Umbilical cord (tissue), 2 donors: ENCODE results near the gene GTF3C5. TPM values are rescaled to one million over a fixed set of nuclear protein-coding genes. Genes with fewer than 3 reads are reported as not detected.
"Not testable (repeated sequence)": the region's sequence is repeated elsewhere in the genome, so short reads cannot be mapped to it uniquely, and the experiment has no call there.

ENCODE experiments used
- DNase-seq: peaks from one replicate; pipeline ENCODE4 v3.0.0-alpha.2; 2015; ENCODE audit warnings: low spot score
- total RNA-seq: library from RNA; depleted of rRNA; stranded (reverse); fragments of >200 nt; gene quantifications from one replicate; pipeline ENCODE4 v1.2.3, GENCODE V29; 2014; ENCODE audit warnings: low replicate concordance; ENCODE audit not compliant: insufficient read depth

The GTF3C5 gene, protein sequence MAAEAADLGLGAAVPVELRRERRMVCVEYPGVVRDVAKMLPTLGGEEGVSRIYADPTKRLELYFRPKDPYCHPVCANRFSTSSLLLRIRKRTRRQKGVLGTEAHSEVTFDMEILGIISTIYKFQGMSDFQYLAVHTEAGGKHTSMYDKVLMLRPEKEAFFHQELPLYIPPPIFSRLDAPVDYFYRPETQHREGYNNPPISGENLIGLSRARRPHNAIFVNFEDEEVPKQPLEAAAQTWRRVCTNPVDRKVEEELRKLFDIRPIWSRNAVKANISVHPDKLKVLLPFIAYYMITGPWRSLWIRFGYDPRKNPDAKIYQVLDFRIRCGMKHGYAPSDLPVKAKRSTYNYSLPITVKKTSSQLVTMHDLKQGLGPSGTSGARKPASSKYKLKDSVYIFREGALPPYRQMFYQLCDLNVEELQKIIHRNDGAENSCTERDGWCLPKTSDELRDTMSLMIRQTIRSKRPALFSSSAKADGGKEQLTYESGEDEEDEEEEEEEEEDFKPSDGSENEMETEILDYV
- total RNA-seq, result 15.4 TPM

DNA sequence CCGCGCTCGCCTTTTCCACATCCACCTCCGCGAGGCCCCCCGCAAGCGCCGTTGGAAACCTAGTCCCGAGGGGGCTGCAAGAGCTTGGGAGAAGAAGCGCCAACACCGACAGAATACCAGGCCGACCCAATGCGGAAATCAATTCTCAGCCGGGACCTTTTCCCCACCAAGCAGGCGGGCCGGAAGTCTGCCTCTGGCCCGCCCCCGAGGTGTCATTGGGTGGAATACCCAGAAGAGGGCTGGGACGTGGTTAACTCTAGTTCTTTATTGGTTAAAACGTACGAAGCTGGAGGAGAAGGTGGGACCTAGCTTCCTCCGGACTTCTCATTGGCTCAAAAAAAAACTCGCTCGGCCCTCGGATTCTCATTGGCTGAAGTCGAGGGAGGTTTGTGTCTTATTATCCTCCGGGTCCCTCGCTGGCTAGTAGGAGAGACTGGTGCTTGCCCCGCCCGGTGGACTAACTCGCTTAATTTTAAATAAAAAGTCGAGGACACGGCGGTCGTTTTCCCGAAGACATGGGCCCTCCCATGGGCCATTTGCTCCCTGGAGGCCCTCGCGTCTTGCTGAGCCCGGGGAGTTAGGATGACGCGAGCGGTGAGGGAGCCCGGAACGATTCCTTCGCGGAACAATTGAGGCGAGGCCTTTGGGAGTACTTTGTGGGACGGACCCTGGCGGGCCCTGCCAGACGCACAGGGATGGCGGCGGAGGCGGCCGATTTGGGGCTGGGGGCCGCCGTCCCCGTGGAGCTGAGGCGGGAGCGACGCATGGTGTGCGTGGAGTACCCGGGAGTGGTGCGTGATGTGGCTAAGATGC lies at the start of gene GTF3C5:
GTF3C5 (plus strand) TSS at position 681 of the 813 bp plus-strand sequence; CDS start at position 696, 15 bp downstream.
- peak; percentile 100 for DNase-seq

DNA sequence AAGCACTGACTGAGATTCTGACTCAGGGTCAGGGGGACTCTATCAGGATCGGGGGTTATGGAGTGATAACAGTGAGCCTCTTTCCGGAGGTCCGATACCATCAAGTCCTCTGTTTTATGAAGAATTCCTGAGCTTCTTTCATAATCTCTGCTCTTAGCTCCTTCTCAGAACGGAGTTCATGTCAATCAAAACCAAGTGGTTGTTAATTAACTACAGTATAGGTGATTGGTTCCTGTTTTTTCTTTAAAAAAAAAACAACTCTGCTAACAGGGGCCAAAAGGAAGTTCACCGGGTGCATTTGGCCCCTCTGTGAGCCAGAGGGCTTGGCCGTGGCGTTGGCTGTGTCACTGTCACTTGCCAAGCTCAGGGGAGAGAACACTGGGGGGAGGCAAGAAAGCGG lies 48.3 kb upstream of the GTF3C5 start:
- DNase-seq, result no peak

DNA sequence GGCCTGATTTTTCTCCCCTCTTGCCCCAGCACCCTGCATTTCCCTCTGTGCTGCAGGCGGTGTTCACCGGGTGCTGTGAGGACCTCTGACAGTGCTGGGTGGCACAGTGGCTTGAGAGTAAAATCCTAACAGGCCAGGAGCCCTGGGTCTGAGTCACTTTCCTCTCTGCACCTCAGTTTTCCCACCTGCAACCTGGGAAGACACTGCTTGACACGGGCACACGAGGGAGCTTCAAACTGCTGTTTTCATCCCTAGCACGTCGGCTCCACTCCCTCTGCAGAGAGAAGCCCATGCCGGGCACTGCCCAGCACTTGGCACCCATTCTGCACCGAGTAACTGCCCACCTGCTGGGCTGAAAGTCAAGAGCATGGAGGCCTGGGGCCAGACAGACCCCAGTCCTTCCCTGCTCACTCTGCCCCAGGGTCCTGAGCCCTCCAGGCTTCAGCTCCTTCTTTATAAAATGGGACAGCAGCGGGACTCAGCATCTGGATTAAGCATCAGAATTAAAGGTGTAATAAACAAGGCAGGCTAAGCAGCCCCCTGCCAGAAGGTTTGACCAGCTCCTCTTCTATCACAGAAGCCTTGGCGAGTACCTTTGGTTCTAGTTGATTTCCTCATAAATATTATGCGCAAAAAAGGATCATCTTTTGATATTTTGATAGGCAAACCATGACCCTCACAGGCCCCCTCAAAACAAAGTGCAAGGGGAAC lies 47.2 kb upstream of the GTF3C5 start:
- no peak for DNase-seq

DNA sequence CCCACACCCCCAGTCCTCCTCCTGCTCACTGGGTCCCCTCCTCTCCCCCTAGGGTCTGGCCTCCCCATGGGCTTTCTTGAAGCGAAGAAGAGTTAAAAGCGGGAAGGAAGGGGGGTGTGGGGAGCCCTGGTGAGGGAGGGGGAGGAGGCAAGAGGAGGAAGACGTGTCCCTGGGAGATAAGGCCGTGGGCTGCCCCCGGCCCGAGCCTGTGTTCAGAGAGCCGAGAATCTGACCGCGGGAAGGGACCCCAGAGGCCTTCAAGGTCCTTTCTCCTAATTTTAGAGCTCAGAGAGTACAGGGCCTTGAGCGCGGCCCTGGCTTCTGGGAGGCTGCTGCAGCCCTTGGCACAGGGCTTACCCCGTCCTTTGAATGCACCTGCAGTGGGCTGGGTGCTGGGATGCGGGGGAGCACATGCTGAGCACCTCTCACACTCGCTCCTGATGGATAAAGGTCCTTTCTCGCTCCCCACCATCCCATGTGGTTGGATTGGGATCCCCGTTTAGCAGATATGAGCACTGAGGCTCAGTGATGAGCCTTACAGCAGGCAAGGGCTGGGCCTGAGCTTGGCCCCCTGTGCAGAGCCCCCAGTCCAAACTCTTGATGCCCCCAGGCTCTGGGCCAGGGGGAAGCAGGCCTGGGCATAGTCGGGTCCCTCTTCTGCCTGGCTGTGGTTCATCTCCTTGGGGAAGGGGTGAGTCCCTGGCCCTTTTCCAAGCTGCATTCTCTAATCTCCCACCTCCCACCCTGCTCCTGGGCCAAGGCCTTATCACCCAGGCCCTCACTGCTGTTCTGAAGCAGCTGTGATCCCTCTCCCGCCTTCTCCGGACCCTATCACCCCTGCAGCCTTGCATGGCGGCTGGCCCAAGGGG lies 46.4 kb upstream of the GTF3C5 start:
- no peak for DNase-seq

DNA sequence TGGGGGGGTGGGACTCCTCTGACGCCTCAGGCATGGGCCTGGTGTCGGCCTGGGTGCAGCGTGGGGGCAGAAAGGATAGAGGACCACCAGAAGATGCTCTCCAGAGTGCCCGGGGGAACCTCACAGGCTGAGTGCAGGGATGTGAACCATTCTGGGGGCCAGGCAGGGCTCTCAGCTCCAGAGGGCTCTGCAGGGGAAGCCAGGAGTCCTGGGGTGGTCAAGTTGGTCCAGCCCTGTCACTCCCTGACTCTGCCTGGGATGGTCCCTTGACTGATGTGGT lies 45.8 kb upstream of the GTF3C5 start:
- DNase-seq, result no peak

DNA sequence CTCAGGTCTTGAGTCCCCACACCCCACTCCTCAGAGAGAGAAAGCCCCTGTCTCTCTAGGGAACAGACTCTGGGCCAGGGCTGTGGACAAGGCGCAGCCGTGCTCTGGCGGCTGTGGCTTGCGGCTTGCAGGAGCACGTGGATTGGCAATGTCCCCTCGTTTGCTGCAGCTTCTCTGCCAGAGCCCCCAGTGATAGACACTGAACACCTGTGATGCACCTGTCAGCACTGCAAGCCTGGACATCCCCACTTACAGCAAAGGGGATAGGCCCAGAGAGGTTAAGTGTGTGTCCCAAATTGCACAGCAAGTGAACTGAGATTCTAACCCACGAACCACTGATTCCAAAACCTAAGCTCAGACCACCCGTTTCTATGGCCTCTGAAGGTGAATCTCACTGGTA lies 45.3 kb upstream of the GTF3C5 start:
- no peak for DNase-seq

DNA sequence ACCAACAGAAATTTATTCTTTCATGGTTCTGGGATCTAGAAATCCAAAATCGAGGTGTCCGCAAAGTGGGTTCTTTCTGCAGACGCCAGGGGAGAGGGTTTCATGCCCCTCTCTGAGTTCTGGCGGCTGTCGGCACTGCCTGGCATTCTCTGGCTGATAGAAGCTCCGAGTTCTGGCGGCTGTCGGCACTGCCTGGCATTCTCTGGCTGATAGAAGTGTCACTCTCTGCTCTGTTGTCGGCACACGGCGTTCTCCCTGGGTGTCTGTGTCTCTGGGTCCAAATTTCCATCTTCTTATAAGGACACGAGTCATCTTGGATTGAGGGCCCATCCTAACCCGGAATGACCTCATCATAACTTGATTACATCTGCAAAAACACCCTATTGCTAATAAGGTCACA lies 44.7 kb upstream of the GTF3C5 start:
- DNase-seq, result no peak

DNA sequence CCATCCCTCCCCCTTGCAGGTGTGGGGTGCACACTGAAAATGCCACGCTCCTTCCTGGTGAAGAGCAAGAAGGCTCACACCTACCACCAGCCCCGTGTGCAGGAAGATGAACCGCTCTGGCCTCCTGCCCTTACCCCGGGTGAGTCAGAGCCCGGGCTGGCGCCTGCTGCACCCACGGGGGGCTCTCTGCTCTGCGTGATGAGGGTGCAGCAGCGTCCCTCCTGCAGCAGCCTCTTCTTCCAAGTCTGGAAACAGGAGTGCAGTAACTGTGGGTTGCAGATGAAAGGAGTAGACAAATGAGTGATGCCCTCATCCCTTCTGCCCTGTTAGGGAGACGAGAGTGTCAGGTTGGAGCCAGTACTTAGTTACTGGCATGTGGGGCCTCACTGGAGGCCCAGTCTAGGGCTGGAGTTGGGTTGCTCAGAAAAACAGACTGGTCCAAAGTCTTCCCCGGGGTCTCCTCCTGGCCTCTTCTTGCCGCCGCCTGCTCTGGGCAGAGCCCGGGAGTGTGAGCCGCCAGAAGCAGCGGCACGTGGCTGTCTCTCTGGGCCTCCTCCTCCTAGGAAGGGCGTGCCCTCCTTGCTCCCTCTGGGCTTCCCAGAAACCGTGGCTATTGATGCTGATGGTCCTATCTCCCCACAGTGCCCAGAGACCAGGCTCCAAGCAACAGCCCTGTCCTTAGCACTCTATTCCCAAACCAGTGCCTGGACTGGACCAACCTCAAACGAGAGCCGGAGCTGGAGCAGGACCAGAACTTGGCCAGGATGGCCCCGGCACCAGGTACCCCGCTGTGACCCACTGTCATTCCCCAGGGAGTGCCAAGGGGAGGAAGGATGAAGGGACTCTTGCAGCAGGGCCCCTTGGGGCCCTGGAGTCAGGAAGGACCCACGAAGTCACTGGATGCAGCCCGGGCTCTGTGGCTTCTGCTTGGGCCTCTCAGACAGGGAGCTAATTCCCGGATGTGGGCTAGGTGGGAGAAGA lies 43.9 kb upstream of the GTF3C5 start:
- DNase-seq, result peak; percentile 13

DNA sequence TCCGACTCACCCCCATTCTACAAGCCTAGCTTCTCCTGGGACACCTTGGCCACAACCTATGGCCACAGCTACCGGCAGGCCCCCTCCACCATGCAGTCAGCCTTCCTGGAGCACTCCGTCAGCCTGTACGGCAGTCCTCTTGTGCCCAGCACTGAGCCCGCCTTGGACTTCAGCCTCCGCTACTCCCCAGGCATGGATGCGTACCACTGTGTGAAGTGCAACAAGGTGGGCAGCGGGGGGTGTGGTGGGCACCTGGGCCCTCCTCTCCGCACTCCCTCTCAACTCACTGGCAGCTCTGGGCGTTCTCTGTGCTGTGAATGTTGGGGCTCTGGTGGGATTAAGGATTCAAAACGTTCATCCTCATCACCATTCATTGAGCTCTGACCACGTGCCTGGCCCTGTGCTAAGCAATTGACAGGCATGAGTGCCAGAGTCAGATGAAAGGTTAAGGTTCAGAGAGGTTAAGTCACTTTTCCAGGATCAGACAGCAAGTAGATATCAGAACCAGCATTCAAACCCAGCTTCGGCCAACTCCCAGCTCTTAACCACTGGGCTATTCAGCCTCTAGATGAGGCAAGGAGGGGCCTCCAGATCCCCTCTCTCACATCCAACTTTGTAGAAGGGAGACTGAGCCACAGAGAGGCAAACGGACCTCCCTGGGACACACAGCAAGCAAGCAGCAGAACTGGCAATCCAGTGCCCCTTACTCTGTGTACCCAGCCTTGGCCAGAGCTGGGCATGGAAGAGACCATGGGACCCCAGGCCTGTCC lies 42.4 kb upstream of the GTF3C5 start:
- no peak for DNase-seq

DNA sequence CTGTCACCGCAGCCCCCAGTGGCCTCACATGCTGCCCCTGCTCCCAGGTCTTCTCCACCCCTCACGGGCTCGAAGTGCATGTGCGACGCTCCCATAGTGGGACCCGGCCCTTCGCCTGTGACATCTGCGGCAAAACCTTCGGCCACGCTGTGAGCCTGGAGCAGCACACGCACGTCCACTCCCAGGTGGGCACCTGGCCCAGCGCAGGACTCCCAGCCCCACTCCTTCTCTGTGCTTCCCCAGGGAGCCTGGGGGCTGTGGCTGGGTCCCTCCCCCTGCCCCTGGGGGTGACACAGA lies 41.8 kb upstream of the GTF3C5 start:
- no peak for DNase-seq

DNA sequence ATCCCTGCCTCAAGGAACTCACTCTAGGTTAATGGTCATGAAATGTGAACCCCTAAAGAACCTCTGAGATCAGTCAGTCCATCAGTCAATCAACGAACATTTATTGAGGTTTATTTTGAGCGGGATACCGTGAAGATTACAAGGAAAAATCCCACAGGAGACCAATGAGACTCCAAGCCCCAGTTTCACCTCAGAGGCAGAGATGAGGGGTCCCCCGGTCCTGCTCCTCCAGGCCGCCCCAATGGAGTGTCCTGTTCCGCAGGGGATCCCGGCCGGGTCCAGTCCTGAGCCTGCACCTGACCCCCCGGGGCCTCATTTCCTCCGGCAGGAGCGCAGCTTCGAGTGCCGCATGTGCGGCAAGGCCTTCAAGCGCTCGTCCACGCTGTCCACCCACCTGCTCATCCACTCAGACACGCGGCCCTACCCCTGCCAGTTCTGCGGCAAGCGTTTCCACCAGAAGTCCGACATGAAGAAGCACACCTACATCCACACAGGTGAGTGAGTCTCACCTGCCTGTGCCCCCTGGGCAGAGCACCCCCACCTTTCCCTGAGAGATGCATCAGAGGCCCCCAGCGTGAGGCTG lies 41.3 kb upstream of the GTF3C5 start:
- no peak for DNase-seq

DNA sequence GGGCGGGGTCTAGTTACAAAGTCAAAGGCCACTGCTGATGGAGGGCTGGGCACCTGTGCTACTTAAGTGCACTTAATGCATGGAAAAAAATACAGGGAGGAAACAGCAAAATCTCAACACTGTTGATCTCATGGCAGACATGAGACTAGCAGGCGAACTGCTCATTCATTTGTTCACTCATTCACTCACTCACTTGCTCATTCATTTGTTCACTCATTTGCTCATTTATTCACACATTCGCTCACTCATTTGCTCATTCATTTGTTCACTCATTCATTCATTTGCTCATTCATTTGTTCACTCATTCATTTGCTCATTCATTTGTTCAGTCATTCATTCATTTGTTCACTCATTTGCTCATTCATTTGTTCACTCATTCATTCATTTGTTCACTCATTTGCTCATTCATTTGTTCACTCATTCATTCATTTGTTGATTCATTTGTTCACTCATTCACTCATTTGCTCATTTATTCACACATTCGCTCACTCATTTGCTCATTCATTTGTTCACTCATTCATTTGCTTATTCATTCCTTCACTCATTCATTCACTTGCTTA lies 40.7 kb upstream of the GTF3C5 start:
- DNase-seq, result not testable (repeated sequence)

DNA sequence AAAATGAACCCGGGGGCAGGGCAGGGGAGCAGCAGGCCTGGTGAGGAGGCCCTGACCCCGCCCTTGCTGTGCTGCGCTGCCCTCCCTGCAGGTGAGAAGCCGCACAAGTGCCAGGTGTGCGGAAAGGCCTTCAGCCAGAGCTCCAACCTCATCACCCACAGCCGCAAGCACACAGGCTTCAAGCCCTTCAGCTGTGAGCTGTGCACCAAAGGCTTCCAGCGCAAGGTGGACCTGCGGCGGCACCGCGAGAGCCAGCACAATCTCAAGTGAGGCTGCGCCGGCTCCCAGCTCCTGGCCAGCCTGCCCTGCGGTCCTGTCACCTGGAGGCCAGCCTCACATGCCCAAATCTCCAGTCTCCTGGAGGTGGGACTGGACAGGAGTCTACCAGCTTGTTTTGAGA lies 40.0 kb upstream of the GTF3C5 start:
- DNase-seq, result no peak

DNA sequence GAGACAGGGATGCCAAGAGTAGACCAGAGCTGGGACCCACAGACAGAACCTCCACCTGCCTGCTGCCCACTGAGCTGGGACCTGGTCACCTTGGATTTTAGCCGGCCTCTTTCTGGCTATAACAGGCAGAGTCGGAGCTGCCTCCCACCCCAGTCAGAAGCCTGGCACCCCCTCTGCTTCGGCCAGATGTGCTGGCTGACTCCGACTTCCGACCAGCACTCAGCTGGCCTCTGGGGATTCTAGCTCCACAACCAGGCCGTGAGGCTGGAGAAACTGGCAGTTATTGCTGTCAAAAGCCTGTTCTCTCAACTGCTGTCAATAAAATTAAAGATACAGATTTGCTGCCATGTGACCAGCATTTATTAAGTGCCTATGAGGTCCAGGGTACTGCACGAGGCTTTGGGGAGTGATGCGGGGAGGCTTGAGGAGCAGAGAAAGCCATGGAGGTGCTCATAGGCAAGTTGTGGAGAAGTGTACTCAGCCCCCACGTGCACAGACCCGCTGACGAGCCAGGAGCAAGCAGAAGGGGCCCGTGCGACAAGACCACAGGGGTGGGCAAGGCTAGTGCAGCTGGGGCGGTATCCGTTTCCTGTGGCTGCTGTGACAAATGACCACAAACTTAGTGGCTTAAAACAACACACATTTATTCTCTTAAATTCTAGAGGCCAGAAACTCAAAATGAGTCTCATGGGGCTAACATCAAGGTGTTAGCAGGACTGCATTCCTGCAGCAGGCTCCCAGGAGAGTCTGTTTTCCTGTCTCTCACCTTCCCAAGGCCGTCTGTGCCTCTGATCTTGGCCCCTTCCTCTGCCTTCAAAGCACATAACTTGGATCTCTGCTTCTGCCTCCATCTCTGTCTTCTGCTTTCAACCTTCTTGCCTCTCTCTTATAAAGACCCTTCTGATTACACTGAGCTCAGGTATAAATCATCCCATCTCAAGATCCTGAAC lies 39.2 kb upstream of the GTF3C5 start:
- DNase-seq, result no peak

DNA sequence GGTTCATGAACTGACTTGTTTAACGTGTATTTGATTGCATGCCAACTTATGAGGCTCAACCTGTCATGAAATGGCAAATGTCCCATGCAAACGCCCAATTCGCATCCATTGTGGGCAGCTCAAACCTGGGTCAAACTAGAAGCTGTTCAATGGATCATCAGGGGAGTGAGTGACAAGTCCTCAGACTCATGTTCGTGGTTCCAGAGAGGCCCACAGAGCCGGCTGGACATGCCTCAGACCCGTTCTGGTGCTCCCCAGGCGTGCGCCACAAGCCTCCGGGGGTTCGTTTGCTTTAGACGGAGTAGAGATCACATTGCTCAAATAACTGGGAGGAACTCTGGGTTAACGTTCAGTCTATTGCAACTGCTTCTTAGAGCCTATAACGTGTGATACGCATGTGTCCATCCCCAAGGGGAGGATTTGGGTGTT lies 37.3 kb upstream of the GTF3C5 start:
- DNase-seq, result no peak

DNA sequence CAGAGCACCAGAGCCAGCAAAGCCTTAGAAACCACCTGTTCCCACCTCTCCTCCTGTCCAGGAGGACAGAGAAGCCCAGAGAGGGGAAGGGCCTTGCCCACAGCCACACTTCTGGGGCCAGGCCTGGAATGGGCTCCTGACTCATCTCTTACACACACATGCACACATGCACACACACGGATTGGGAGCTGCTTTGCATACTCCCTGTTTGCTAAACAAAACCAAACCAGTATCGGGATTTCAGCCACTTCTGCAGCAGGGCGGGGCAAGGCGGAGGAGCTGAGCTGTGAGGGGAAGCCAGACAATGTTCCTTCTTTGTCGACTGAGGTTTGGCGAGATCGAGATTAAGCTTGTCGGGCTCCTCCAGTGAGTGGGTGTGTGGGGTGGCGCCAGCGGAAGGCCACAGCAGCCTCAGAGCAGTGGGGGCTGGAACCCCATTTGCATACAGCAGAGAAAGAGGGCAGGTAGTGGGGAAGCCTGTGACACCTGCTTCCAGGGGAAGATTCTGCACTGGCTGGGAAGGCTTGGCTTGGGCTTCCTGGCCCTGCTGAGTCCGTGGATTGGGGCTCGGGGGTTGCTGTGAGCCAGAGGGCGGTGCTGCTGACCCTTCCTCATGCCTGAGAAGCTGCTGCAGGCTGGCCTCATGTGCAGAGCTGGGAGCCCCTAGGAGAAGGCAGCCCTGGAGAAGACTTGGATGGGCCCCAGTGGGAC lies 36.2 kb upstream of the GTF3C5 start:
- peak; percentile 21 for DNase-seq

DNA sequence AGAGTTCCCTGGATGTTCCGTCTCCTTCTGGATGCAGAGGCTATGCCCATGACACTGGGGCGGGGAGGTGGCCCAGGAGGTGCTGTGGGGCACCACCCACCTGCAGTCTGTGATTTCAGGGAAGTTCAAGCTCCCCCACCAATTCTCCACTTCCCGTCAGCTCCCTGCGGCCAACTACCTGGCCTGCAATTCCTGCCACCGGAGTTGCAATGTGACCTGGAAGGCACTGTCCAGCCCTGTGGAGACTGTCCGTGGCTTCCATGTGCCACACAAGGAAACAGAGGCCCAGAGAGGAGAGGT lies 35.7 kb upstream of the GTF3C5 start:
- no peak for DNase-seq
